Stomach (tissue), 4 donors: ENCODE data around the gene SOST.

Experiments used
- CTCF ChIP-seq, 7 experiments: fragments of 450-650 bp in 4 of 7; fragments of 200-600 bp in 3 of 7; sonication (generic) in 3 of 7; IDR thresholded peaks; one replicate each; pipeline ENCODE4 v1.5.1; 2016 to 2019; ENCODE audit warnings: antibody characterized with exemption in 7 of 7, control low read depth in 2 of 7, mild to moderate bottlenecking in 1 of 7
- EP300 ChIP-seq: sonication (generic); formaldehyde crosslinking; IDR thresholded peaks from one replicate; pipeline ENCODE4 v1.6.1; 2017; ENCODE audit warnings: antibody characterized with exemption
- POLR2A ChIP-seq, 4 donors: fragments of 450-650 bp; IDR thresholded peaks; one replicate each; pipeline ENCODE4 v1.6.1; 2016; ENCODE audit warnings: antibody characterized with exemption in 4 of 4, control low read depth in 2 of 4, mild to moderate bottlenecking in 1 of 4, moderate library complexity in 1 of 4
- POLR2AphosphoS5 ChIP-seq, 3 donors: sonication (generic); formaldehyde crosslinking; IDR thresholded peaks; one replicate each; pipeline ENCODE4 v1.6.1; 2016; ENCODE audit warnings: antibody characterized with exemption in 3 of 3

GRCh38 chr17:43789482-43789881, 30.9 kb upstream of the SOST start:
- no peak for TF ChIP-seq CTCF (IDR thresholded peaks at IDR 0.05)
- TF ChIP-seq POLR2AphosphoS5 (IDR thresholded peaks at IDR 0.05): no peak
- no peak for TF ChIP-seq POLR2A (IDR thresholded peaks at IDR 0.05)
- no peak for TF ChIP-seq EP300
